ENCODE data around the gene INPP5A. TPM values are rescaled to one million over a fixed set of nuclear protein-coding genes. Genes with fewer than 3 reads are reported as not detected.

INPP5A gene
- total and polyA plus RNA-seq, 2 donors (not counting 1 experiment from before 2014, with no cell fraction given), result 9.3 to 87.8 TPM

GRCh38 chr10:132702601-132703418 is 165.2 kb downstream of the INPP5A start:
- POLR2A ChIA-PET, result no interaction called here
- DNase-seq, result no peak
- no peak overlapping the region for H3K4me3 Mint-ChIP-seq

More at GRCh38 chr10:132702601-132703418, 165.2 kb downstream of the INPP5A start:
- Histone ChIP-seq H3K27me3 (replicated peaks in 1 of 4; ENCODE audit: control extremely low read depth in 1 of 4, control insufficient read depth in 3 of 4, insufficient read depth in 4 of 4, low read length in 3 of 4) (no peaks in the 10 kb centered on the region), H3K4me1 (ENCODE audit: control insufficient read depth in 2 of 2, insufficient read depth in 2 of 2, low read length in 2 of 2) (no peaks in the 10 kb centered on the region), H2AFZ (ENCODE audit: insufficient read depth, low read depth, low read length, poor library complexity, severe bottlenecking) (no peak overlapping the region), H3K4me3 (ENCODE audit: control extremely low read depth in 1 of 5, extremely low read depth in 1 of 5, insufficient read depth in 1 of 5, low read depth in 2 of 5, low read length in 4 of 5) (no peak overlapping the region), H3K79me2 (ENCODE audit: control insufficient read depth, insufficient read depth, low read length) (peaks cover 6% of the 10 kb centered on the region), H4K20me1 (ENCODE audit: control insufficient read depth, insufficient read depth, low read length, poor library complexity, severe bottlenecking) (peaks cover 13% of the 10 kb centered on the region), H3K9me3 (ENCODE audit: control extremely low read depth in 1 of 3, control insufficient read depth in 2 of 3, insufficient read depth in 1 of 3, low read length in 2 of 3) (peaks cover 0 to 46% (median 11%) of the 10 kb centered on the region in 3 donors), H3K4me2 (replicated peaks; ENCODE audit: low read depth, low read length, poor library complexity, severe bottlenecking) (no peak overlapping the region), H3K27ac (ENCODE audit: low read length in 2 of 2) (no peak overlapping the region), H3K9ac (ENCODE audit: low read length) (no peak overlapping the region), H3K36me3 (replicated peaks in 1 of 2; ENCODE audit: control extremely low read depth in 1 of 2, control insufficient read depth in 1 of 2, extremely low read depth in 1 of 2, insufficient read depth in 2 of 2, low read length in 1 of 2) (peaks cover 0 to 30% of the 10 kb centered on the region in 2 experiments)
- no peaks in the 10 kb centered on the region for H3K27me3 Mint-ChIP-seq
- H3K27ac Mint-ChIP-seq, result no peak overlapping the region
- peaks cover 8% of the 10 kb centered on the region for H3K9me3 Mint-ChIP-seq (ENCODE audit: insufficient read depth)
- WGBS (ENCODE audit: insufficient coverage), result 96% methylated on average over 35 of the region's 37 CpGs
- H3K4me1 Mint-ChIP-seq, result no peaks in the 10 kb centered on the region
- intact Hi-C loops (cut with micrococcal nuclease), result no loop called here
- CTCF ChIA-PET, result no interaction called here
- TF ChIP-seq EZH2 (IDR thresholded peaks at IDR 0.05; ENCODE audit: borderline replicate concordance, insufficient read depth, low read depth, low read length, poor library complexity, severe bottlenecking), result no peak
- TF ChIP-seq CTCF (IDR thresholded peaks at IDR 0.05), result no peak
- no peak for ATAC-seq (ENCODE audit: low read depth)
